HepG2 (cell line): ENCODE results near the gene FRMD1.

Source experiments
- E2F5 ChIP-seq: sonication (generic); formaldehyde crosslinking; conservative IDR thresholded peaks from 2 replicates; pipeline ENCODE4 v1.4.0; 2020; ENCODE audit warnings: missing genetic modification reagents
- EEA1 ChIP-seq: sonication (generic); formaldehyde crosslinking; IDR thresholded peaks from 2 replicates; pipeline ENCODE4 v1.5.1; 2020; ENCODE audit warnings: mild to moderate bottlenecking, missing genetic modification reagents, borderline replicate concordance
- HMGXB4 ChIP-seq, 2 experiments: sonication (generic) in 1 of 2; formaldehyde crosslinking in 1 of 2; IDR thresholded peaks; 2 replicates each; pipeline versions ENCODE4 v1.4.0 to v1.6.1; 2018 to 2020; ENCODE audit warnings: missing genetic modification reagents in 2 of 2, borderline replicate concordance in 1 of 2, low read depth in 1 of 2, mild to moderate bottlenecking in 1 of 2, missing biosample characterization in 1 of 2
- KDM5A ChIP-seq: fragments of 200-600 bp; sonication (generic); IDR thresholded peaks from 2 replicates; pipeline ENCODE4 v1.7.0; 2018; ENCODE audit warnings: antibody characterized with exemption, mild to moderate bottlenecking, low read length, borderline replicate concordance
- ZBTB1 ChIP-seq: sonication (generic); formaldehyde crosslinking; IDR thresholded peaks from 2 replicates; pipeline ENCODE4 v1.4.0; 2020; ENCODE audit warnings: missing genetic modification reagents, borderline replicate concordance
- ZNF24 ChIP-seq: fragments of 450-650 bp; IDR thresholded peaks from 2 replicates; pipeline ENCODE4 v1.6.1; 2017; ENCODE audit warnings: antibody characterized with exemption, mild to moderate bottlenecking

- TF ChIP-seq E2F5 (CRISPR knock-in tag): no peak
- no peak for TF ChIP-seq KDM5A
- TF ChIP-seq HMGXB4 (CRISPR knock-in tag; IDR thresholded peaks at IDR 0.05; ENCODE audit: borderline replicate concordance in 1 of 2, low read depth in 1 of 2): no peak
- no peak for TF ChIP-seq ZBTB1 (CRISPR knock-in tag)
- no peak for TF ChIP-seq ZNF24
- no peak for TF ChIP-seq EEA1 (CRISPR knock-in tag)
Measured at GRCh38 chr6:168050881-168051586, 28.0 kb downstream of the FRMD1 start.
